ENCODE data around the gene VGLL3. TPM values are rescaled to one million over a fixed set of nuclear protein-coding genes. Genes with fewer than 3 reads are reported as not detected.

Gene VGLL3
- polyA plus RNA-seq, 1 donor from 2014 or later, result 0.06 TPM

DNA sequence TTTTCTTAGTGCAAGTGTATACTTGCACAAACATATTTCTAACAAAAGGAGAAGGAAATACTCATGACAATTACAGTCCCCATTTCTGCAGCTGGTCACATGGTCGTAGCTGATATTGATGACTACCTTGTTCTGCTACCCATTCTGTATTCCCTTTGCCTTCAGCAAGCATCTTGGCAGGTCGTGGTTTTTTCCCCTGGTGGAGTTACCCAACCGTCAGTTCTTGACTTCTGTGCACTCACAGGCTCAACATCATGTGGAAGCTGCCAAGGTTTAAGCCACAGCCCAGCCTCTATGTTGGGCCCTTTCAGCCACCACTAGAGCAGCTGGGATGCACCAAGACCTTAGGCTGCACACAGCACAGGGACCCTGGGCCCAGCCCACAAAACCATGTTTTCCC lies 56.1 kb downstream of the VGLL3 start:
- Histone ChIP-seq H3K9me3 (ENCODE audit: low read length) (no peaks in the 10 kb centered on the region), H3K4me2 (ENCODE audit: low read length) (no peak overlapping the region), H3K79me2 (replicated peaks; ENCODE audit: insufficient read depth, low read length) (no peaks in the 10 kb centered on the region), H3K36me3 (ENCODE audit: insufficient read depth, low read length) (no peaks in the 10 kb centered on the region), H2AFZ (ENCODE audit: low read depth, low read length) (no peak overlapping the region), H3K4me3 (ENCODE audit: low read length) (no peak overlapping the region), H3K27ac (ENCODE audit: low read length) (no peak overlapping the region), H3K9ac (ENCODE audit: low read length) (no peak overlapping the region), H3F3A (ENCODE audit: insufficient read depth, low read length, poor library complexity, severe bottlenecking) (no peaks in the 10 kb centered on the region), H3K27me3 (ENCODE audit: insufficient read depth, low read depth, low read length) (no peaks in the 10 kb centered on the region), H4K20me1 (ENCODE audit: insufficient read depth) (no peaks in the 10 kb centered on the region), H3K9me2 (ENCODE audit: insufficient read depth, low read length) (no peaks in the 10 kb centered on the region)
- TF ChIP-seq SMC3 (conservative IDR thresholded peaks at IDR 0.05; ENCODE audit: poor library complexity) (no peak), POLR2AphosphoS5 (IDR thresholded peaks at IDR 0.05) (no peak), RAD21 (conservative IDR thresholded peaks at IDR 0.05) (no peak), EP300 (conservative IDR thresholded peaks at IDR 0.05; ENCODE audit: poor library complexity, severe bottlenecking) (no peak), EZH2 (IDR thresholded peaks at IDR 0.05; ENCODE audit: borderline replicate concordance, insufficient read depth, low read length, poor library complexity, severe bottlenecking) (no peak), TAF1 (IDR thresholded peaks at IDR 0.05; ENCODE audit: low read depth) (no peak), MXI1 (conservative IDR thresholded peaks at IDR 0.05; ENCODE audit: poor library complexity, severe bottlenecking) (no peak)
- TF ChIP-seq, protein P1, sequence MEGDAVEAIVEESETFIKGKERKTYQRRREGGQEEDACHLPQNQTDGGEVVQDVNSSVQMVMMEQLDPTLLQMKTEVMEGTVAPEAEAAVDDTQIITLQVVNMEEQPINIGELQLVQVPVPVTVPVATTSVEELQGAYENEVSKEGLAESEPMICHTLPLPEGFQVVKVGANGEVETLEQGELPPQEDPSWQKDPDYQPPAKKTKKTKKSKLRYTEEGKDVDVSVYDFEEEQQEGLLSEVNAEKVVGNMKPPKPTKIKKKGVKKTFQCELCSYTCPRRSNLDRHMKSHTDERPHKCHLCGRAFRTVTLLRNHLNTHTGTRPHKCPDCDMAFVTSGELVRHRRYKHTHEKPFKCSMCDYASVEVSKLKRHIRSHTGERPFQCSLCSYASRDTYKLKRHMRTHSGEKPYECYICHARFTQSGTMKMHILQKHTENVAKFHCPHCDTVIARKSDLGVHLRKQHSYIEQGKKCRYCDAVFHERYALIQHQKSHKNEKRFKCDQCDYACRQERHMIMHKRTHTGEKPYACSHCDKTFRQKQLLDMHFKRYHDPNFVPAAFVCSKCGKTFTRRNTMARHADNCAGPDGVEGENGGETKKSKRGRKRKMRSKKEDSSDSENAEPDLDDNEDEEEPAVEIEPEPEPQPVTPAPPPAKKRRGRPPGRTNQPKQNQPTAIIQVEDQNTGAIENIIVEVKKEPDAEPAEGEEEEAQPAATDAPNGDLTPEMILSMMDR (IDR thresholded peaks at IDR 0.05; ENCODE audit: poor library complexity, severe bottlenecking), result no peak
- TF ChIP-seq, protein P2, sequence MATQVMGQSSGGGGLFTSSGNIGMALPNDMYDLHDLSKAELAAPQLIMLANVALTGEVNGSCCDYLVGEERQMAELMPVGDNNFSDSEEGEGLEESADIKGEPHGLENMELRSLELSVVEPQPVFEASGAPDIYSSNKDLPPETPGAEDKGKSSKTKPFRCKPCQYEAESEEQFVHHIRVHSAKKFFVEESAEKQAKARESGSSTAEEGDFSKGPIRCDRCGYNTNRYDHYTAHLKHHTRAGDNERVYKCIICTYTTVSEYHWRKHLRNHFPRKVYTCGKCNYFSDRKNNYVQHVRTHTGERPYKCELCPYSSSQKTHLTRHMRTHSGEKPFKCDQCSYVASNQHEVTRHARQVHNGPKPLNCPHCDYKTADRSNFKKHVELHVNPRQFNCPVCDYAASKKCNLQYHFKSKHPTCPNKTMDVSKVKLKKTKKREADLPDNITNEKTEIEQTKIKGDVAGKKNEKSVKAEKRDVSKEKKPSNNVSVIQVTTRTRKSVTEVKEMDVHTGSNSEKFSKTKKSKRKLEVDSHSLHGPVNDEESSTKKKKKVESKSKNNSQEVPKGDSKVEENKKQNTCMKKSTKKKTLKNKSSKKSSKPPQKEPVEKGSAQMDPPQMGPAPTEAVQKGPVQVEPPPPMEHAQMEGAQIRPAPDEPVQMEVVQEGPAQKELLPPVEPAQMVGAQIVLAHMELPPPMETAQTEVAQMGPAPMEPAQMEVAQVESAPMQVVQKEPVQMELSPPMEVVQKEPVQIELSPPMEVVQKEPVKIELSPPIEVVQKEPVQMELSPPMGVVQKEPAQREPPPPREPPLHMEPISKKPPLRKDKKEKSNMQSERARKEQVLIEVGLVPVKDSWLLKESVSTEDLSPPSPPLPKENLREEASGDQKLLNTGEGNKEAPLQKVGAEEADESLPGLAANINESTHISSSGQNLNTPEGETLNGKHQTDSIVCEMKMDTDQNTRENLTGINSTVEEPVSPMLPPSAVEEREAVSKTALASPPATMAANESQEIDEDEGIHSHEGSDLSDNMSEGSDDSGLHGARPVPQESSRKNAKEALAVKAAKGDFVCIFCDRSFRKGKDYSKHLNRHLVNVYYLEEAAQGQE (IDR thresholded peaks at IDR 0.05; ENCODE audit: borderline replicate concordance), result no peak

DNA sequence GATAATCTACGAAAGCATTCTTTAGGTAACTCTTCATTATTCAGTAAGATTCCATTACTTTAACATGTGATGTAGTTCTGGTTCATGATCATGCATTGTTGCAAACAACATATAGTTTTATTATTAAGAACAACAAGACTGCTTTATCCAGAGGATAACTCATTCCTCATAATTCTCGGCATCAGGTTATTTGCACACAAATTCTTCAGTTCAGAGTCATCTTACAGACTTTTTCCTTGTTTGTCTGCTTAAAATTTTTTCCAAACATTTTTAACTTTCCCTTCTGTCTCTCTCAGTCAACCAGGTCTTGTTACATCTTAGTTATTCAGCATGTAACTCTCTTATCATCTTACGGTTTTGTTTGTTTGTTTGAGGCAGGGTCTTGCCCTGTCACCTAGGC lies 60.1 kb downstream of the VGLL3 start:
- Histone ChIP-seq H3K9me3 (ENCODE audit: low read length) (no peaks in the 10 kb centered on the region), H4K20me1 (ENCODE audit: insufficient read depth) (no peaks in the 10 kb centered on the region), H3K9ac (ENCODE audit: low read length) (no peak overlapping the region), H3K27me3 (ENCODE audit: insufficient read depth, low read depth, low read length) (no peaks in the 10 kb centered on the region), H3K9me2 (ENCODE audit: insufficient read depth, low read length) (no peaks in the 10 kb centered on the region), H2AFZ (ENCODE audit: low read depth, low read length) (no peak overlapping the region), H3K36me3 (ENCODE audit: insufficient read depth, low read length) (no peaks in the 10 kb centered on the region), H3F3A (ENCODE audit: insufficient read depth, low read length, poor library complexity, severe bottlenecking) (no peaks in the 10 kb centered on the region), H3K4me3 (ENCODE audit: low read length) (no peak overlapping the region), H3K79me2 (replicated peaks; ENCODE audit: insufficient read depth, low read length) (no peaks in the 10 kb centered on the region), H3K27ac (ENCODE audit: low read length) (no peak overlapping the region), H3K4me2 (ENCODE audit: low read length) (no peak overlapping the region)
- TF ChIP-seq MXI1 (conservative IDR thresholded peaks at IDR 0.05; ENCODE audit: poor library complexity, severe bottlenecking), result no peak
- TF ChIP-seq, protein P1 (IDR thresholded peaks at IDR 0.05; ENCODE audit: poor library complexity, severe bottlenecking), result no peak
- no peak for TF ChIP-seq POLR2AphosphoS5 (IDR thresholded peaks at IDR 0.05)
- TF ChIP-seq RAD21 (conservative IDR thresholded peaks at IDR 0.05), result no peak
- TF ChIP-seq, protein P2 (IDR thresholded peaks at IDR 0.05; ENCODE audit: borderline replicate concordance), result no peak
- no peak for TF ChIP-seq EZH2 (IDR thresholded peaks at IDR 0.05; ENCODE audit: borderline replicate concordance, insufficient read depth, low read length, poor library complexity, severe bottlenecking)
- no peak for TF ChIP-seq SMC3 (conservative IDR thresholded peaks at IDR 0.05; ENCODE audit: poor library complexity)
- TF ChIP-seq EP300 (conservative IDR thresholded peaks at IDR 0.05; ENCODE audit: poor library complexity, severe bottlenecking), result no peak
- TF ChIP-seq TAF1 (IDR thresholded peaks at IDR 0.05; ENCODE audit: low read depth), result no peak
